GM21526 (cell line): Measurements from ENCODE around the gene ENTPD7.
"Not testable (repeated sequence)": the region's sequence is repeated elsewhere in the genome, so short reads cannot be mapped to it uniquely, and the experiment has no call there.

Source experiments
- ATAC-seq: cut with Tn5 transposase; IDR thresholded peaks from one replicate; pipeline ENCODE4 v1.9.1; 2021; ENCODE audit warnings: moderate library complexity; ENCODE audit not compliant: unreplicated experiment, low FRiP score

ENTPD7 gene, protein sequence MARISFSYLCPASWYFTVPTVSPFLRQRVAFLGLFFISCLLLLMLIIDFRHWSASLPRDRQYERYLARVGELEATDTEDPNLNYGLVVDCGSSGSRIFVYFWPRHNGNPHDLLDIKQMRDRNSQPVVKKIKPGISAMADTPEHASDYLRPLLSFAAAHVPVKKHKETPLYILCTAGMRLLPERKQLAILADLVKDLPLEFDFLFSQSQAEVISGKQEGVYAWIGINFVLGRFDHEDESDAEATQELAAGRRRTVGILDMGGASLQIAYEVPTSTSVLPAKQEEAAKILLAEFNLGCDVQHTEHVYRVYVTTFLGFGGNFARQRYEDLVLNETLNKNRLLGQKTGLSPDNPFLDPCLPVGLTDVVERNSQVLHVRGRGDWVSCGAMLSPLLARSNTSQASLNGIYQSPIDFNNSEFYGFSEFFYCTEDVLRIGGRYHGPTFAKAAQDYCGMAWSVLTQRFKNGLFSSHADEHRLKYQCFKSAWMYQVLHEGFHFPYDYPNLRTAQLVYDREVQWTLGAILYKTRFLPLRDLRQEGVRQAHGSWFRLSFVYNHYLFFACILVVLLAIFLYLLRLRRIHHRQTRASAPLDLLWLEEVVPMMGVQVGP

DNA sequence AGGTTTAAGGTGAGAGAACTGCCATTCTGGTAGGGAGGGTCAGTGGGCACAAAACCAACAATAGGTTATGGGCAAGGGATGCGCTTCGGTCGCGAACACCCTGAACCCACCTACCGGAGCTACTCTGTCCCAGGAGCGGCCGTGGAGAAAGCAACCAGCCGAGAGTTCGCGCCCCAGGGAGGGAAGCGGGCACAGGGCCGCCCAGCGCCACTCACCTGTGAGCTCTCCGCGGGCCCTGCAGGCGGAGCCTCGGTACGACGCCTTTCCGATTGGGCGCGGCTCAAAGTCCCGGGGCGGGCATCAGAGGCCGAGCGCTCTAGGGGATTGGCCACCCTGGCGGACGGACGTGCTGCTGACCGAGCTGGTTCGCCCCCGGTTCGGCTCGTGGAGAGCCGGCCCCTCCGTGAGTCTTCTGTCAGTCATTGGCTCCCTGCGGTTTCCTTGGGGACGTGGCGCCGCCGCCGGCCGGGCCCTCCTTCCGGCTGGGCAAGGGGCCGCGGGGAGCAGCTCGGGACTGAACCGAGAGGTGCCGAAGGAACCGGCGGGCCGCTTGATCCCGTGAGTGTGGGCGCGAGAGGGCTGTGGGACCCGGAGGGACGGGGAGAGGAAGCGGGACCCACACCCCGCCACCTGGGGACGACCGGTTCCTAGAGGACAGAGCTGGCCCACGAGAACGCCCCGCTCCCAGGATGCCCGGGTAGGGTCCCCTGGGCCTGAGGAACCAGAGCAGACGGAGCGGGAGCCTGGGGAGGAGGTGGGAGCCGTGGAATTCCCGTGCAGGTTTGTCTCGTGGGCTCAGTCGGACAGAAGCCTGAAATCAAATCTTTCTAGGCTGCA is at the start of gene ENTPD7:
TSS of gene ENTPD7 (plus strand) at position 479 of the 837 bp plus-strand sequence. CDS start 448 bp downstream, outside the sequence.
- peak; percentile 99 for ATAC-seq

DNA sequence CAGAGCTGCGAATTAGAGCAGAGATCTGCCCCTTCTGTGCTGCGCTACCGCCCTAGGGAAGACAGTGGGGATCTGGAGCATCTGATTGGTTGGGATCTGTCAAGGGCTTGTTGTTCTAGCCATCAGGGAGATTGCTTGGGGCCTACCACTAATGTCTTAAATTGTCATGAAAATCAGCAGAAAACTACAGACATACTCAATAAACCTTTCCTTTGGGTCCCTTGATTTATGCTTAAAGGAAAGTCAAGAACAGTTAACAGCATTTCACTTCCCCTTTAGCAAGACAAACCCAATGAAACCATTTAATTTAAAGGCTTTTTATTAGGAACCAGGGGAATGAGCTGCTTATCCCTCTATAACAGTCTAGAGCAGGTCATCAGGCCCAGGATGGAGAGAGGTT is 49.1 kb upstream of the ENTPD7 start:
- no peak for ATAC-seq

DNA sequence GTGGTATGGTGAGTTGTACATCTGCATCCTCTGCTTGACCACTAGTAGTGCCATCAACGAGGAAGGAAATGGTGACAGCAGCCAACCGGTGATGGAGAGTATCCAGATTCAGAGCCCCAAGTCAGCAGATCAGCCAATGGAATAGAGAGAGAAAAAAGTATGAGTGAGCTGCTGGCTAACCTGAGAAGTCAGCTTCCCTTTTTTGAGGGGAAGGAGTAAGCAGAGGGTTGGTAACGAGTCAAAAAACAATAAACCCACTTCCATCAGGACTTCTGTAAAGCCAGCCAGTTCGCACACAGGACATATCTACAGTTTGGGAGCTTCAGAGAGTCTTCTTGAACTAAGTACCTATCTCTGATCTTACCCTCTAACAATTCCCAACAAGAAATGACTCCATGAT is 48.0 kb upstream of the ENTPD7 start:
- no peak for ATAC-seq

DNA sequence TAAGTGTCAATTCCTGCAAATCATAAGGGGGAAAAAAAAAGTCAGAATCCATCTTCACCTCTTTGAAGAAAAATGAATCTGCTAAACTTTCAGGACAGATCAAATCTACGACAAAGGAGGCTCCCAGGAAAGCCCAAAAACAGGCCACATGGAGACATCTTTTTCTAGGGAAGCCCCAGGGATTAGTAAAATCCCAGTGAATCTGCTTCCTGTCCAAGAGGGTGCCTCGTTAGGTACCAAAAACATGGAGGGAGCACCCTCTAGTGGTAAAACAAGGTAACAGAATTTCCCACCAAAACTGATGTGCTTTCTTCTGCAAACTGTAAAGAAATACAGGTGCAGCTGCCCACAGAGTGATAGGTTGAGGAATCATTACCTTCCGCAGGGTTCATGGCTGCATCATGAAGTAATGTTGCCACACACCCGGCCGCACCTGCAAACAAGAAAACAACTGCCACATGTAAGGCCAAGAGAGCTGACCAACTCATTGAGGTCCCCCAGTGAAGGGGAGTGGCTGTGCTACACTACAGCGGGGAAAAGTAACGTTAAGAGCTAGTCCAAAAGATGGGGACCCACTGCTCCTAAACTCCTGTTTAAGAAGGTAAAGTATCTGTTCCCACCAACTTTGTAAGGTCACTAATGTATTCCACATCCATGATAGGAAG is 47.0 kb upstream of the ENTPD7 start:
- ATAC-seq: no peak

- ATAC-seq: no peak
Observed at GRCh38 chr10:99615426-99615825, 43.9 kb upstream of the ENTPD7 start.

- no peak for ATAC-seq
Observed at GRCh38 chr10:99617696-99618095, 41.6 kb upstream of the ENTPD7 start.

GRCh38 chr10:99619090-99619800 is 40.1 kb upstream of the ENTPD7 start:
- no peak for ATAC-seq

DNA sequence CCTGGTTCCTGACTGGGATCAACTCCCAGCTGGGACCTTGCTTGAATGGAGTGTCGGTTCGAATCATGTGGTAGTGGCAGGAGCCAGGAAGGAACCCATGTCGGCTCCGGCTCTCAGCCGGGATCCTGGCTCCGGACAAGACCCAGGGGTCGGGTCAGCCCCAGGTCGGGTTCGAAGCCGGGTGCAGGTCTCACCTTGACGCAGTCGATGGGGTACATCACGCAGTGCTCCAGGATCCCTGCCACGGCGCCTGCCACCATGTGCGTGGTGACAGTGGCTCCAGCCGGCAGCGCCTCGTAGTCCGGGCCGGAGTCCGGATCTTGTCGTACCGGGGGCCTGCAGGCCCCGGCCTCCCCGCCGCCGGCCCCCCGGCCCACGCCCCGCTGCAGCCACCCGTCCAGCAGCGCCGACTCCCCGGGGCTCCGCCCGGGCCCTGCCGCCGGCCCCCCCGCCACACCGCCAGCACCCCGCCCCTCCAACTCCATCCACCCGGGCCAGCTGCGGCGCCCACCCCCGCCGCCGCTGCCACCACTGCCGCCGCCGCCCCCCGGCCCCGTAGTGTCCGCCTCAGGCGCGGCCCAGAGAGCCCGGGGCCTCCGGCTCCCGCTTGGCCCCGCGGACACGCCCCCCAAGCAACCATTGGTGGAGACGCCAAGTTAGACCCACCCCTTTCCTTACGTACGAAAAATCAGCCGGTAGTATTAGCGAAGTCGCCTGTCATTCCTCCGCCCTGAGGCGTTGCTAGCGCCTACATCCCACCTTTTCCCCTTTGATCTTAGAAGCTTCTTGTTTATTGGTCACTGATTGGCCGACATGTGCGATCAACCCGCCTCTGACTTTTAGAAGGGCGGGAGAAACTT is 39.2 kb upstream of the ENTPD7 start, which contains the start of gene SLC25A28:
TSS of gene SLC25A28 (minus strand) at position 589 of the 860 bp plus-strand sequence. CDS start at position 485, 104 bp downstream.
- ATAC-seq: peak; percentile 77

DNA sequence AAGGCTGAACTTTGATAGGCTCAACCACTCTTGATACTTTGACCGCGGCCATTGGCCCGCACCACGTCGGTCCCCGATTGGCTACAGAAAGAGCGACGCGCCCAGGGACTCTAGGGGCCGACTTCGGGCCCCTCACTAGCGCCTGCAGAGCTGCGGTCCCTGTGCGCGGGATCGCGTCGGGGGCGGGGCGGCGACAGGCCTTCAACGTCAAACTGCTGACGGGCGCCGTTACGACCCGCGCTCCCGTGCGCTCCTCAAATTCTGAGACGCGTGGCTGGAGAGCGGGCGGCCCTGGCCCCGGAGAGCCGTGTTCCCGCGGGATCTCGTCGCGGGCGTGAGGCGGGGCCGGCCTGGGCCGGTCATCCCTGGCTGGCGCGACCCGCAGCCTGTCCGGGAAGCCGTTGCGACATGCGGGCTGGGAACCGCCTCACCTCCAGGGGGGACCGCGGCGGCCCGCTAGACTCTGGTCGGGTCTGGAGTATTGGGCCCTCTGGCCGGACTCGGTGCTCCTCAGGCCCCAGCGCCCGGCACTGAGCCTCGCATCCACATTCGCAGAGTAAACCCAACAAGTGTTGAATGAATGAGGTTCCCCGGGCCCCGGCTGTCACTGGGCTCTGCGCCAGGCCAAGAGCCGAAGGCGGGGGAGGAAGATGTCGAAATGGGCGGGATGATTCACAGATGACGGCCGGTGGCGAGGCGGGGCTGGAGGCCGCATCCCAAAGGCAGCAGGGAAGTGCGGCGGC is 38.4 kb upstream of the ENTPD7 start:
- ATAC-seq: peak; percentile 88

- ATAC-seq: no peak
Observed at GRCh38 chr10:99621454-99622251, 37.7 kb upstream of the ENTPD7 start.

- ATAC-seq: no peak
Observed at GRCh38 chr10:99623919-99624318, 35.4 kb upstream of the ENTPD7 start.

DNA sequence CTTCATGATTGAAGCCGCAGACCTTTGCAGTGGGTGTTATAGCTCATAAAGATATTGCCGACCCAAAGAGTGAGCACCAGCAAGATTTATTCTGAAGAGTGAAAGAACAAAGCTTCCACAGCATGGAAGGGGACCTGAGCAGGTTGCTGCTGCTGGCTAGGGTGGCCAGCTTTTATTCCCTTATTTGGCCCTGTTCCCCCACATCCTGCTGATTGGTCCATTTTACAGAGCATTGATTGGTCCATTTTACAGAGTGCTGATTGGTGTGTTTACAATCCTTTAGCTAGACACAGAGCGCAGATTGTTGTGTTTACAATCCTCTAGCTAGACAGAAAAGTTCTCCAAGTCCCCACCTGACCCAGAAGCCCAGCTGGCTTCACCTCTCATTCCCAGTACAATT is 34.2 kb upstream of the ENTPD7 start:
- ATAC-seq: not testable (repeated sequence)

- no peak for ATAC-seq
Observed at GRCh38 chr10:99628923-99629624, 30.2 kb upstream of the ENTPD7 start.

DNA sequence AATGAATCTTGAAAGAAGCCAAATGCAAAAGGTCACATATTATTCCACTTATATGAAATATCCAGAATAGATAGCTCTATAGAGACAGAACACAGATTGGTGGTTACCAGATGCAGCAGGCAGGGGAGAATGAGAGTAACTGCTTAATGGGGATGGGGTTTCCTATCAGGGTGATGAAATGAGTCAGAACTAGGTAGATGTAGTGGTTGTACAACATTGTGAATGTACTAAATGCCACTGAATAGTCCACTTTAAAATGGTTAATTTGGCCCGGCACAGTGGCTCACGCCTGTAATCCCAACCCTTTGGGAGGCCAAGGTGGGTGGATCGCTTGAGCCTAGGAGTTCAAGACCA is 29.7 kb upstream of the ENTPD7 start:
- ATAC-seq: no peak

GRCh38 chr10:99630433-99630832 is 28.9 kb upstream of the ENTPD7 start:
- ATAC-seq: no peak

GRCh38 chr10:99630991-99631390 is 28.3 kb upstream of the ENTPD7 start:
- no peak for ATAC-seq

- ATAC-seq: no peak
Observed at GRCh38 chr10:99631496-99631895, 27.8 kb upstream of the ENTPD7 start.
